HL-60 (cell line): Measurements from ENCODE around the gene ITIH5.

Experiments used
- GABPA ChIP-seq: IDR thresholded peaks from 2 replicates; pipeline ENCODE4 v1.6.1; 2012; ENCODE audit warnings: low read depth
- TF ChIP-seq, protein P1 (sequence below): IDR thresholded peaks from one replicate; pipeline ENCODE4 v1.5.1; 2011; ENCODE audit warnings: low read length, control low read depth, inconsistent platforms; ENCODE audit not compliant: insufficient read depth

DNA sequence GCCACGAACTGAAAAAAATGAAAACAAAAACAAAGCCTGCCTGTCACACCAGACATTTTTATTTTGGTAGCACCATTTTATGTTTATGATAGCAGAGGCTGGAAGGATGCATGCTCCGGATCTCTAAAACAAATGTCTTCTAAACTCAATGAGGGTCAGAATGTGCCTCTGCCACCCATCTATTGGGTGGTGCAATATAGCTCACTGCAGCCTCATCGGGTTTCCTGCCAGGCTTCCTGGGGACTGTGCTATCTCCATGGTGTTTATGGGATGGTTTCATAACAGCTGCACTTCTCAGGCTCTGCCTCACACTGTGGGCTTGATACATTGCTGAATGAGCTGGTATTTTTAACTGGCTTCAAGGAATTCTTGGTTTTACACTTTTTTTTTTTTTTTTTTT is 94.4 kb downstream of the ITIH5 start:
- TF ChIP-seq GABPA, result no peak
- TF ChIP-seq, protein P1, sequence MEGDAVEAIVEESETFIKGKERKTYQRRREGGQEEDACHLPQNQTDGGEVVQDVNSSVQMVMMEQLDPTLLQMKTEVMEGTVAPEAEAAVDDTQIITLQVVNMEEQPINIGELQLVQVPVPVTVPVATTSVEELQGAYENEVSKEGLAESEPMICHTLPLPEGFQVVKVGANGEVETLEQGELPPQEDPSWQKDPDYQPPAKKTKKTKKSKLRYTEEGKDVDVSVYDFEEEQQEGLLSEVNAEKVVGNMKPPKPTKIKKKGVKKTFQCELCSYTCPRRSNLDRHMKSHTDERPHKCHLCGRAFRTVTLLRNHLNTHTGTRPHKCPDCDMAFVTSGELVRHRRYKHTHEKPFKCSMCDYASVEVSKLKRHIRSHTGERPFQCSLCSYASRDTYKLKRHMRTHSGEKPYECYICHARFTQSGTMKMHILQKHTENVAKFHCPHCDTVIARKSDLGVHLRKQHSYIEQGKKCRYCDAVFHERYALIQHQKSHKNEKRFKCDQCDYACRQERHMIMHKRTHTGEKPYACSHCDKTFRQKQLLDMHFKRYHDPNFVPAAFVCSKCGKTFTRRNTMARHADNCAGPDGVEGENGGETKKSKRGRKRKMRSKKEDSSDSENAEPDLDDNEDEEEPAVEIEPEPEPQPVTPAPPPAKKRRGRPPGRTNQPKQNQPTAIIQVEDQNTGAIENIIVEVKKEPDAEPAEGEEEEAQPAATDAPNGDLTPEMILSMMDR, result no peak
